ENCODE results near the gene FKBP14. TPM values are rescaled to one million over a fixed set of nuclear protein-coding genes. Genes with fewer than 3 reads are reported as not detected.

The FKBP14 gene
- total and polyA plus RNA-seq, 3 donors from 2014 or later = 7.3 to 8.8 (median 7.8) TPM

- H3K27ac ChIP-seq = no peak overlapping the region
- DNase-seq = no peak
- no peaks in the 10 kb centered on the region for H3K27me3 ChIP-seq
- TF ChIP-seq POLR2A (IDR thresholded peaks at IDR 0.05) = no peak
- no peak for TF ChIP-seq CTCF (IDR thresholded peaks at IDR 0.05)
- no peaks in the 10 kb centered on the region for H3K36me3 ChIP-seq (ENCODE audit: low read depth, missing control alignments)
- peaks cover 2% of the 10 kb centered on the region for H3K4me1 ChIP-seq
- H3K9me3 ChIP-seq = no peaks in the 10 kb centered on the region
- WGBS, 2 donors = 90 to 95% methylated on average over 4 of the region's 4 CpGs
- intact Hi-C loops (cut with DNase I; ENCODE audit: low total_unique reads) = no loop called here
- H3K4me3 ChIP-seq = no peak overlapping the region
Observed at GRCh38 chr7:29993140-29993539, 33.4 kb downstream of the FKBP14 start.

- Histone ChIP-seq H3K27me3 (no peaks in the 10 kb centered on the region), H3K4me1 (peaks cover 4% of the 10 kb centered on the region), H3K9me3 (no peaks in the 10 kb centered on the region), H3K36me3 (ENCODE audit: low read depth, missing control alignments) (no peaks in the 10 kb centered on the region), H3K27ac (no peak overlapping the region), H3K4me3 (no peak overlapping the region)
- TF ChIP-seq POLR2A (IDR thresholded peaks at IDR 0.05) (no peak), CTCF (IDR thresholded peaks at IDR 0.05) (no peak)
- intact Hi-C loops (cut with DNase I; ENCODE audit: low total_unique reads) = no loop called here
- 90 to 92% methylated on average over 4 to 5 of the region's 5 CpGs for WGBS, 2 donors
- DNase-seq = no peak
Observed at GRCh38 chr7:29991937-29992336, 34.6 kb downstream of the FKBP14 start.

GRCh38 chr7:29990931-29991330 lies 35.6 kb downstream of the FKBP14 start:
- H3K27me3 ChIP-seq = no peaks in the 10 kb centered on the region
- H3K9me3 ChIP-seq = no peaks in the 10 kb centered on the region
- H3K4me1 ChIP-seq = peaks cover 4% of the 10 kb centered on the region
- 59 to 75% methylated on average over 4 of the region's 4 CpGs for WGBS, 2 donors
- H3K27ac ChIP-seq = no peak overlapping the region
- TF ChIP-seq POLR2A (IDR thresholded peaks at IDR 0.05) (no peak), CTCF (IDR thresholded peaks at IDR 0.05) (no peak)
- H3K36me3 ChIP-seq (ENCODE audit: low read depth, missing control alignments) = no peaks in the 10 kb centered on the region
- DNase-seq = no peak
- H3K4me3 ChIP-seq = no peak overlapping the region
- intact Hi-C loops (cut with DNase I; ENCODE audit: low total_unique reads) = no loop called here

- Histone ChIP-seq H3K9me3 (no peaks in the 10 kb centered on the region), H3K27ac (peak within 1 kb of the TSS; percentile 89 to 95), H3K36me3 (ENCODE audit: low read depth, missing control alignments) (no peaks in the 10 kb centered on the region), H3K4me1 (peaks cover 4% of the 10 kb centered on the region), H3K27me3 (no peaks in the 10 kb centered on the region), H3K4me3 (peak within 1 kb of the TSS; percentile 85 to 100)
- TF ChIP-seq CTCF (IDR thresholded peaks at IDR 0.05) = no peak
- no peak for TF ChIP-seq POLR2A (IDR thresholded peaks at IDR 0.05)
- 0 to 1% methylated on average over 23 to 41 of the region's 79 CpGs for WGBS, 2 donors
- intact Hi-C loops (cut with DNase I; ENCODE audit: low total_unique reads) = no loop called here
- DNase-seq = peak; percentile 77
Observed at GRCh38 chr7:29989257-29989995, 37.1 kb downstream of the FKBP14 start, which contains the start of gene SCRN1. Gene SCRN1, minus strand, starts transcription at chr7:29989801. Its CDS starts 20,734 bp downstream, at chr7:29969067.
